ENCODE data around the gene ANKRD45.

DNA sequence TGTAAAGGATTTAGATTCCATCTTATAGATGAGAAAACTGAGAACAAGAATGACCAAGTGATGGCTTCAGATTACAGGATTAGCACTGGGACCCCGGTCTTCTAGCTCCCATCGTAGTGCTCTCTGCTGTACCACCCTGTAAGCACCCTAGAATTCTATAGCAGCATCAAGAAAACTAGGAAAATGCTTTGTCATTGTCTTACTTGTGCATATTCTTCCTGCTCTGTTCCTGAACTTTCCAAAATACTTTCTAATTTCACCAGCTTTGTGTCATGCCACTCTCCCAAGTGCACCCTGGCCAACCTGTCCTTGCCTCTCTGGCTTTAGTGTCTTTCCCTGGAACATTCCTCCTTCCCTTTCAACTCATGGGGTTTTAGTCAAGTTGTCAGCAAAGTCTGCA is 39.1 kb upstream of the ANKRD45 start:
- TF ChIP-seq POLR2AphosphoS5 (IDR thresholded peaks at IDR 0.05; ENCODE audit: low read depth, low read length): no peak
- TF ChIP-seq, protein P1, sequence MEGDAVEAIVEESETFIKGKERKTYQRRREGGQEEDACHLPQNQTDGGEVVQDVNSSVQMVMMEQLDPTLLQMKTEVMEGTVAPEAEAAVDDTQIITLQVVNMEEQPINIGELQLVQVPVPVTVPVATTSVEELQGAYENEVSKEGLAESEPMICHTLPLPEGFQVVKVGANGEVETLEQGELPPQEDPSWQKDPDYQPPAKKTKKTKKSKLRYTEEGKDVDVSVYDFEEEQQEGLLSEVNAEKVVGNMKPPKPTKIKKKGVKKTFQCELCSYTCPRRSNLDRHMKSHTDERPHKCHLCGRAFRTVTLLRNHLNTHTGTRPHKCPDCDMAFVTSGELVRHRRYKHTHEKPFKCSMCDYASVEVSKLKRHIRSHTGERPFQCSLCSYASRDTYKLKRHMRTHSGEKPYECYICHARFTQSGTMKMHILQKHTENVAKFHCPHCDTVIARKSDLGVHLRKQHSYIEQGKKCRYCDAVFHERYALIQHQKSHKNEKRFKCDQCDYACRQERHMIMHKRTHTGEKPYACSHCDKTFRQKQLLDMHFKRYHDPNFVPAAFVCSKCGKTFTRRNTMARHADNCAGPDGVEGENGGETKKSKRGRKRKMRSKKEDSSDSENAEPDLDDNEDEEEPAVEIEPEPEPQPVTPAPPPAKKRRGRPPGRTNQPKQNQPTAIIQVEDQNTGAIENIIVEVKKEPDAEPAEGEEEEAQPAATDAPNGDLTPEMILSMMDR (IDR thresholded peaks at IDR 0.05): no peak
